VCaP (cell line): ENCODE results near the gene ZIC2.

Source experiments
- H3K27ac ChIP-seq: fragments of 450-650 bp; 2 replicates; pipeline ENCODE4 v1.5.1; 2017
- CTCF ChIP-seq: fragments of 450-650 bp; conservative IDR thresholded peaks from 2 replicates; pipeline ENCODE4 v1.5.1; 2017; ENCODE audit warnings: mild to moderate bottlenecking, moderate library complexity

The ZIC2 gene

GRCh38 chr13:99955747-99956472 lies 25.7 kb upstream of the ZIC2 start:
- no peak overlapping the region for H3K27ac ChIP-seq
- no peak for TF ChIP-seq CTCF

- TF ChIP-seq CTCF: no peak
- H3K27ac ChIP-seq: no peak overlapping the region
Observed at GRCh38 chr13:99956473-99957349, 24.9 kb upstream of the ZIC2 start.

- TF ChIP-seq CTCF: no peak
- no peak overlapping the region for H3K27ac ChIP-seq
Observed at GRCh38 chr13:99958406-99959126, 23.0 kb upstream of the ZIC2 start.

GRCh38 chr13:99959127-99959539 lies 22.5 kb upstream of the ZIC2 start:
- no peak for TF ChIP-seq CTCF
- H3K27ac ChIP-seq: no peak overlapping the region

- no peak overlapping the region for H3K27ac ChIP-seq
- no peak for TF ChIP-seq CTCF
Observed at GRCh38 chr13:99959540-99960230, 21.9 kb upstream of the ZIC2 start.

- H3K27ac ChIP-seq: no peak overlapping the region
- TF ChIP-seq CTCF: no peak
Observed at GRCh38 chr13:99960663-99961311, 20.8 kb upstream of the ZIC2 start.
